Karpas-422 (cell line): ENCODE data around the gene RAB41. TPM values are rescaled to one million over a fixed set of nuclear protein-coding genes. Genes with fewer than 3 reads are reported as not detected.

Source experiments
- small RNA-seq: library from RNA; depleted of rRNA; stranded (forward); fragments of <200 nt; gene quantifications from one replicate; pipeline ENCODE3, GENCODE V24; 2014
- total RNA-seq: library from RNA; depleted of rRNA; stranded (reverse); fragments of >200 nt; shearing (Covaris generic); gene quantifications from 2 replicates; pipeline ENCODE4 v1.2.3, GENCODE V29; 2014; ENCODE audit warnings: low replicate concordance; rRNA removed

Gene RAB41
- total RNA-seq, 1 experiment from 2014 or later = not detected

Small RNAs within 50 kb of the gene (small RNA-seq; reads per million reads assigned to genes)
- 0.16 reads per million for gene RNA5SP507

Other genes with a start within 250 kb of the RAB41 start
- gene AWAT2, start 232.2 kb upstream of the RAB41 start, total RNA-seq = not detected in 2 replicates
- not detected in 2 replicates for gene OTUD6A, start 219.7 kb upstream of the RAB41 start, total RNA-seq
- gene IGBP1, start 148.7 kb upstream of the RAB41 start, total RNA-seq = 89.5 and 92.5 TPM in 2 replicates
- not detected in 2 replicates for gene DGAT2L6, start 104.7 kb upstream of the RAB41 start, total RNA-seq
- not detected in 2 replicates for gene AWAT1, start 47.5 kb upstream of the RAB41 start, total RNA-seq
- not detected in 2 replicates for gene P2RY4, start 22.0 kb upstream of the RAB41 start, total RNA-seq
- not detected in 2 replicates for gene ARR3, start 13.8 kb upstream of the RAB41 start, total RNA-seq
- 51.5 and 54.5 TPM in 2 replicates for gene PDZD11, start 7.8 kb downstream of the RAB41 start, total RNA-seq
- 12.6 and 15.0 TPM in 2 replicates for gene KIF4A, start 7.9 kb downstream of the RAB41 start, total RNA-seq
- not detected in 2 replicates for gene GDPD2, start 141.1 kb downstream of the RAB41 start, total RNA-seq
- 14.5 and 24.6 TPM in 2 replicates for gene DLG3, start 162.7 kb downstream of the RAB41 start, total RNA-seq